Mesenteric fat pad (tissue), 1 donor: ENCODE measurements around the gene FDX1. TPM values are rescaled to one million over a fixed set of nuclear protein-coding genes. Genes with fewer than 3 reads are reported as not detected.
"Not testable (repeated sequence)": the region's sequence is repeated elsewhere in the genome, so short reads cannot be mapped to it uniquely, and the experiment has no call there.

Source experiments
- DNase-seq: peaks from one replicate; pipeline ENCODE4 v3.0.0-alpha.2; 2020; ENCODE audit warnings: low spot score
- long read RNA-seq: library from polyadenylated mRNA; unstranded; transcript quantifications from one replicate; pipeline ENCODE4 v2.0.0, GENCODE V29; 2020
- total RNA-seq: library from RNA; stranded (reverse); fragmentation: NEBNext Ultra II Directional; extraction: Animal tissue kit (Norgen Biotek cat#: 25700); gene quantifications from one replicate; pipeline ENCODE4 v1.2.1, GENCODE V29; 2021
- donor health status: DM: yes; HTN: yes; CAD: no.

Gene FDX1
- total RNA-seq, result 12.5 TPM
- long read RNA-seq, transcript FDX1-201 (4 exons, 3,206 nt), result major isoform, 37 of 42 reads
- long read RNA-seq, partial matches to known transcripts, result 0 of 42 reads
- long read RNA-seq, other reads (novel, unspliced or antisense), result 5 of 42 reads

GRCh38 chr11:110429731-110430266 lies at the start of gene FDX1:
TSS of gene FDX1 (plus strand) at chr11:110429948. CDS start at chr11:110430121, 173 bp downstream.
- DNase-seq, result peak; percentile 94

- no peak for DNase-seq
Observed at GRCh38 chr11:110380836-110381622, 48.7 kb upstream of the FDX1 start.

DNA sequence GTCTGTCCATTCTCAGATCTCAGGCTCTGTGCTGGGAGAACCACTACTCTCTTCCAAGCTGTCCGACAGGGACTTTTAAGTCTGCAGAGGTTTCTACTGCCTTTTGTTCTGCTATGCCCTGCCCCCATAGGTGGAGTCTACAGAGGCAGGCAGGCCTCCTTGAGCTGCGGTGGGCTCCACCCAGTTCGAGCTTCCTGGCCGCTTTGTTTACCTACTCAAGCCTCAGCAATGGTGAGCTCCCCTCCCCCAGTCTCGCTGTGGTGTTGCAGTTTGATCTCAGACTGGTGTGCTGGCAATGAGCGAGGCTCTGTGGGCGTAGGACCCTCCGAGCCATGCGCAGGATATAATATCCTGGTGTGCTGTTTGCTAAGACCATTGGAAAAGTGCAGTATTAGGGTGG lies 41.5 kb upstream of the FDX1 start:
- not testable (repeated sequence) for DNase-seq

DNA sequence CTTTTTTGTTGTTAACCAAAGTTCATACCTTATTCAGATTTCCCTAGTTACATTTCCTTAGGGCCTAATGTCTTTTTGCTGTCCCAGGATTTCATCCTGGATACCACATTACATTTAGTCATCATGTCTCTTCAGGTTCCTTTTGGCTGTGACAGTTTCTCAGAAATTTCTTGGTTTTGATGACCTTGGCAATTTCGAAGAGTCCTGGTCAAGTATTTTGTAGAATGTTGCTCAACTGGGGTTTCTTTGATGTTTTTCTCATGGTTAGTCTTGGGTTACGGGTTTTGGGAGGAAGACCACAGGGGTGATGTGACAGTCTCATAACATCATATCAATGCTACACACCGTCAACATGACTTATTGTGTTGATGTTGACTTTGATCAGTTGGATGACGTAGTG lies 39.8 kb upstream of the FDX1 start:
- DNase-seq, result no peak

DNA sequence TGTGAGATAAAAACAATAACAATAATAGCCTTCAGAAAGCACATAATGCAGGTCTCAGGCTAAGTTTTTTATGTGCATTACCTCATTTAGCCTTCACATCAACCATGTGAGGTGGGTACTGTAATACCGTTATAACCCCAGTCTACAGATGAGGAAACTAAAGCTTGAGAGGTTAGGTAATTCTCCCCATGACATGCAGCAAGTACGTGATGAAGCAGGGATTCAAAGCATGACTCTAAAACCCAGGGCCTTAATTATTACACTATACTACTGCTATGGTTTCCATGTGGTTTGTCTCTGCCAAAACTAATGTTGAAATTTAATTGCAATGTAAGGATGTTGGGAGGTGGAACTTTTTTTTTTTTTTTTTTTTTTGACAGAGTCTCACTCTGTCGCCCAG lies 37.7 kb upstream of the FDX1 start:
- DNase-seq, result no peak

GRCh38 chr11:110397668-110398286 lies 32.0 kb upstream of the FDX1 start:
- not testable (repeated sequence) for DNase-seq

DNA sequence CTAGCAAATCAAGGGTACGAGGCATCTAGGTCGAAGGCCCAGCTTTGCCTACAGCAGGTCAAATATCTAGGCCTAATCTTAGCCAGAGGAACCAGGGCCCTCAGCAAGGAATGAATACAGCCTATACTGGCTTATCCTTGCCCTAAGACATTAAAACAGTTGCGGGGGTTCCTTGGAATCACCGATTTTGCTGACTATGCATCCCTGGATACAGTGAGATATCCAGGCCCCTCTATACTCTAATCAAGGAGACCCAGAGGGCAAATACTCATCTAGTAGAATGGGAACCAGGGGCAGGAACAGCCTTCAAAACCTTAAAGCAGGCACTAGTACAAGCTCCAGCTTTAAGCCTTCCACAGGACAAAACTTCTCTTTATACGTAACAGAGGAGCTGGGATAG lies 26.2 kb upstream of the FDX1 start:
- DNase-seq, result not testable (repeated sequence)

DNA sequence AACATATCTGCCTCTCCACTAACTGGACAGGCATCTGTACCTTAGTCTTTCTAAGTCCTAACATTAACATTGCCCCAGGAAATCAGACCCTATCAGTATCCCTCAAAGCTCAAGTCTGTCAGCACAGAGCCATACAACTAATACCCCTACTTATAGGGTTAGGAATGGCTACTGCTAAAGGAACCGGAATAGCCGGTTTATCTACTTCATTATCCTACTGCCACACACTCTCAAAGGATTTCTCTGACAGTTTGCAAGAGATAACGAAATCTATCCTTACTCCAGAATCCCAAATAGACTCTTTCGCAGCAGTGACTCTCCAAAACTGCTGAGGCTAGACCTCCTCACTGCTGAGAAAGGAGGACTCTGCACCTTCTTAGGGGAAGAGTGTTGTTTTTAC lies 24.1 kb upstream of the FDX1 start:
- not testable (repeated sequence) for DNase-seq

DNA sequence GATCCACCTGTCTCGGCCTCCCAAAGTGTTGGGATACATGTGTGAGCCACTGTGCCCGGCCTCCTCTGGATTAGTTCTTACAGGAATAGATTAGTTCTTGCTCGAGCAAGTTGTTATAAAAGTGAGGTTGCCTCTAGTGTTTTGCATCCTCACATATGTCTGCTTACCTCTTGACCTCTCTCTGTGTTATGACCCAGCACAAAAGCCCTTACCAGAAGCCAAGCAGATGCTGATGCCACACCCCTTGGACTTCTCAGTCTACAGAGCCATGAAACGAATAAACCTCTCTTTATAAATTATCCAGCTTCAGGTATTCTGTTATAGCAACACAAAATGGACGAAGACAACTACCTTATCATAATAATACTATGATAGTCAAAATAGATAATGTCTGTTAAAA lies 22.4 kb upstream of the FDX1 start:
- DNase-seq, result no peak

GRCh38 chr11:110409174-110409573 lies 20.6 kb upstream of the FDX1 start:
- DNase-seq, result no peak

GRCh38 chr11:110410651-110411050 lies 19.1 kb upstream of the FDX1 start:
- no peak for DNase-seq

- no peak for DNase-seq
Observed at GRCh38 chr11:110415081-110415480, 14.7 kb upstream of the FDX1 start.

- DNase-seq, result not testable (repeated sequence)
Observed at GRCh38 chr11:110421658-110422057, 8.1 kb upstream of the FDX1 start.

DNA sequence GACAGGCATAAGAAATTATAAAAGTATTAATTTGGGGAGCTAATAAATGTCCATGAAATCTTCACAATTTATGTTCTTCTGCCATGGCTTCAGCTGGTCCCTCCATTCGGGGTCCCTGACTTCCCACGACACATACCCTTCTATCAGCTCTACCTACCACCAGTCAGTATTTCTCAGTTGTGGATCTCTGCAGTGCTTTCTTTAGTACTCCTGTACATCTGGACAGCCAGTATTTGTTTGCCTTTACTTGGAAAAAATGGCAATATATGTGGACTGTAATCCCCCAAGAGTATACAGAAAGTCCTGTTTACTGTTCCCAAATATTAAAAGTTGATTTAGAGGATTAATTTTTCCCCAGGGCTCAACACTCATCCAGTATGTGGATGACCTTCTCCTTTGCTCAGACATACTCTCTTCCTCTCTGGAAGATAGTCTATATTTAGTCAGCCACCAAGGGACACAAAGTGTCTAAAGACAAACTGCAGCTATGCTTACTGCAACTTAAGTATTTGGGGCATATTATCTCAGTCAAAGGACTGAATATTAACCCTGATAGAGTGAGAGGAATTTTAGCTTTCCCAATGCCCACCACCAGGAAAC lies 7.3 kb upstream of the FDX1 start:
- no peak for DNase-seq

DNA sequence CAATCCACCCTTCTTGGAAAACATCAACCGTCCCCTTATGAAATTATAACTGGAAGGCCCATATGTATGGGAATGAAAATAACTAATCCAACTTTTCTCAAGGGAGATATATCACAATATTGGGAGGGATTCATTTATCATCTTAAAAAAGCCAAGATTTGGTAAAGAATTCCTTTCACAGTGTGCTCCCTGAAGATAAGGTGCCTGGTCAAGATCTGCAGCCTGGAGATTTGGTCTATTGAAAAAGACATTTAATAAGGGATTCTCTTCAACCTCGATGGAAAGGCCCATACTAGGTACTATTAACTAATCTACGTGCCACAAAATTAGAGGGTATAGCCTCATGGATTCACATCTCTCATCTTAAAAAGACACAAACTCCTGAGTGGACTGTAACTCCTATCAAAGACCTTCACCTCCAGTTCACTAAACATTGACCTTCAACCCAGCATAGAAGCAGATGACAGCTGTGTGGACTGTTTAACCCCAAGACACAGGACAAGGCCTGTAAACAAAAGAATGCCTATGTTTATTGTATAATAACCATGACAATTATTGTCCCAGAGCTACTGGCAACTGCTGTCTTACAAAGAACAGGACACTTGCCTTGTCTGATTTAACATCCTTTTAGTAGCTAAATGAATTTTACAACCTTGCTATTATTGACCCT lies 4.8 kb upstream of the FDX1 start:
- no peak for DNase-seq

DNA sequence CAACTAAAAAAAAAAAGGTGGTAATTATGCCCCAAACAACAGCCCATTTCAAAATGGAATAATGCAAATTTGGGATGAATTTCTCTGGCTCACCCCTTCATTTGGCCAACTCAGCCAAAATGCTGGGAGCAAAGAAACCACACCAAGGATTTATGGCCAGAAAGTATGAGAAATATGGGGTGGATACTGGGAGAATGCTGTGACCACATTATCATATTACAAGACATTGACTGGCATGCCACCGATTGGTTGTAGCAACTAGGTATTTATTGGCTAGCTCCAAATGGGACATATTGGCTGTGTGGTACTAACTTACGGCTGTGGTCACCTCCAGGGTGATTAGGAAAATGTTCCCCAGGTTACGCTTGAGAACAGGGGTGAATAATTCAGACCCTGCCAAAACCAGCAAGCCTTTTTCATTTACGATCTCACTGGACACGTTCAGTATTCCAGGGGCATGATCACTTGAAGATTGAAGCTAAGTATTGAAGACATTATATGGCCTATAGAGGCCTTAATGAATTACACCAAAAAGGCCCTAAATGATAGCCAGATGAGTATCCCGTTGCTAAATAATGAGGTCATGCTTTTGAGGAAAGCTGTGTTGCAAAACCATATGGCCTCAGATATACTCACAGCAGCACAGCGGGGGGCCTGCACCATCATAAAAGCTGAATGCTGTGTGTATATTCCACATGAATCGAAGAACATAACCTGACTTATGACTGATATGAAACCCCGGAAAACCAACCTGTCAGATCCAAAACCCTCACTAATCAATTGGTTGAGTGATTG lies 3.8 kb upstream of the FDX1 start:
- no peak for DNase-seq

- no peak for DNase-seq
Observed at GRCh38 chr11:110428040-110428439, 1.7 kb upstream of the FDX1 start.

DNA sequence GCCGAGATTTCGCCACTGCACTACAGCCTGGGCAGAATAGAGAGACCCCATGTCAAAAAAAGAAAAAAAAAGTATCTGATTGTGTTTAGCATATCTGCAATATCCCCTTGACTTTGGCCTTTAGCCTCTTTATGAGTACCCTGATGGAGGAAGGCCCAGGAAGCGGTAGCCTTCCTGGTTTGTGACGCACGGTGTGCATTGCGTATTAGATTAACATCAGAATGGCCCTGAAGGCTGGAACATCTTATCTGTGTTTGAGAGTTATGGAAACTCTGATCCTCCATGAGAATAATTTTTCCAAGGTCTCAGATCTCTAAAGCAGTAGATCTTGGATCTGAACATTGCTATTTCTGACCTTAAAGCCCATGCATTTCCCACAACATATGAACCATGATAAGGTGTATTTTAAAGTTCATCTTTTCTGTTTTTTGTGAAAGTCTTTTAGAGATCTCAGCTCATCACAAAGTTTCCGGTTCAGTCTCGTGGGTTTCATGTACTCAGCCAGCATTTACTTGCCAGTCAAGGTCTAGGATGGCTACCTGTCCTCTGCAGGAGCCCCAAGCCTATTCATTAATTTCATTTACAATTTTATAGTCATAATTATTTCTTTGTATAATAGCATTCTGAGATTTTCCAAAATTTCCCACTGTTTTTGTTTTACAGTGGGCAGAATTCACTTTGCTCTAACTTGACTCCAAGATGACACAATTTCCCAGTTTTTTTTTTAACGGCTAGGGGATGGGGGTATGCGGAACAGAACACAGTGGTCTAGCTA lies 605 bp upstream of the FDX1 start:
- DNase-seq, result no peak

DNA sequence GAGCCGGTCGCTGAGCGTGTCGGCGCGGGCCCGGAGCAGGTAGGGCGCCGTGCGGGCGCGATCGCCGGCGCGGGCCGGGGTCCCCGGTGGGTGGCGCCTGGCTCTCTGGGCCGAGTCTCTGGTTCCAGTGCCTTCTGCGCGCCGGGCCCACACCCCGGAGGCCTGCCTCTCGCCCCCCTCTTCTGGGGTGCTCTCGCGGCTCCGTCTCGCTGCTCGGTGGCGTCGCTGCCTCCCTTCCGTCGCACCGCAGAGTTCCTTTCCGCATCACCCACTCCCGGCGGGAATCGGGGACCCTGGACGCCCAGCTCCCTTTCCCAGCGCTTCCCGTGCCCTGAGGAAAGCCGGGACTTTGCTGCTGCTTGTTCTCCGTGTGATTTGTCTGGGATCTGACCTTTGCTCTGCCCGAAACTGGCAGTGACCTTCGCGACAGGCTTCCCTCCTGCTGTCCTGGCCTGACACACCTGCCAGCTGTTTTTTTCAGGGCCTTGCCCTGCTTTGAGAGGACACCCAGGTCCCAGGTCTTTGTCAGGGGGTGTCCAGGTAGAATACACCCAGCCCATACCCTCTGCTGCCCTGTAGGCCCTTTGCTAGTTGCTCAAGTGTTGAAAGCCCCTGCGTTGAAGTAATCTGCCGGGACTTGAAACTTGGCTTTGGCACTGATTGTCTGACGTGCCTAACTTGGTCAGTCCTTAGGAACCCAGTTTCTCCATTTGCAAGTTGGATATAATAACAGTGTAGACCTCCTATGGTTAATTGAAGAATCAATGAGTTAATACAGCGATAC lies 711 bp downstream of the FDX1 start:
- no peak for DNase-seq
